Measurements from ENCODE around the gene SLCO6A1.

GRCh38 chr5:102375272-102375671 lies 123.5 kb downstream of the SLCO6A1 start:
- TF ChIP-seq POLR2A (IDR thresholded peaks at IDR 0.05) (no peak), CTCF (IDR thresholded peaks at IDR 0.05) (no peak)
